ENCODE data around the gene LBP.

The LBP gene

DNA sequence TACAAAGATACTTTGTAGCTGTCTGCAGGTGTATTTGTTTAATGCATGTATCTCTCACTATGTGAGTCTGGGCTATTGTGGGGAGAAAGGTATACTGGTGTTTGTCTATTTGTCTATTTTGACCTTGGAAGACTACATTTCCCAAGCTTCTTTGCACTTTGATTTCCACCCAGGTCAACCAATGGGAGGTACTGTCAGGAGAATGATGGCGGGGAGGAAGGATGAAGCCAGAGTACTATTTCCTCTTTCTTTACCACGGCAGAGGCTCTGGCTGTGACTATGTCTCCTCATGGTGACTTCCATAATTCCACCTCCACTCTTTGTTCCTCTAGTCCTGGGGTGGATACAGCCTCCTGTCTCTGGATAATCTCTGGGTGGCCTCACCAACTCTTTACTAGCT lies 23.1 kb downstream of the LBP start:
- no peak overlapping the region for H3K4me2 ChIP-seq (ENCODE audit: low read depth, low read length, poor library complexity, severe bottlenecking)

DNA sequence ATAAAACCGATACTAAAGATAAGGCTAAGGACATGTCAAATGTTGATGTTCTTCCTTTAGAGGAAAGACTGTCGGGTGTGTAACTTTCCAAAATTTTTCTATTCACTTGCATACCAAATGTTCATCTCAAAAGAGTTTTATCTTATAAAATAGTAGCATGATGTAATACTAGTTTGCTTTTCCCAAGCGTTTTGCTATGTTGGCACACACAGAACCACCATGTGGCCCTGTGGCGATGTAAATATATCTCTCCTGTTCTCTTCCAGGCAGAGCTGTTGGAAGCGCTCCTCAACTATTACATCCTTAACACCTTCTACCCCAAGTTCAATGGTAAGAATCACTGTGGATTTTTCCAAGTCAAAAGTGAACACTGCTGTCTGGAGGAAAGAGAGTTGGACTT lies 26.5 kb downstream of the LBP start:
- no peak overlapping the region for H3K27ac ChIP-seq (ENCODE audit: low read depth, low read length)
- H3F3A ChIP-seq (ENCODE audit: insufficient read depth) = no peaks in the 10 kb centered on the region
- H3K27me3 ChIP-seq (ENCODE audit: low read length) = no peaks in the 10 kb centered on the region
- no peaks in the 10 kb centered on the region for H3K9me2 ChIP-seq (replicated peaks; ENCODE audit: insufficient read depth, low read length)
- H3K4me3 ChIP-seq (ENCODE audit: insufficient read depth, low read length, poor library complexity, severe bottlenecking) = no peak overlapping the region
- no peaks in the 10 kb centered on the region for H3K36me3 ChIP-seq (ENCODE audit: low read length)
- no peaks in the 10 kb centered on the region for H3K79me2 ChIP-seq (ENCODE audit: insufficient read depth, low read length)
- no peak overlapping the region for H3K9ac ChIP-seq (ENCODE audit: low read length)
- no peaks in the 10 kb centered on the region for H3K9me3 ChIP-seq (ENCODE audit: insufficient read depth, low read length)
- H3K4me2 ChIP-seq (ENCODE audit: low read depth, low read length, poor library complexity, severe bottlenecking) = no peak overlapping the region
- H2AFZ ChIP-seq (ENCODE audit: low read depth, low read length, severe bottlenecking) = no peak overlapping the region
- no peaks in the 10 kb centered on the region for H4K20me1 ChIP-seq (ENCODE audit: low read depth, low read length)
- no peak for TF ChIP-seq EZH2phosphoT487 (conservative IDR thresholded peaks at IDR 0.05; ENCODE audit: low read length)
- TF ChIP-seq, protein P1, sequence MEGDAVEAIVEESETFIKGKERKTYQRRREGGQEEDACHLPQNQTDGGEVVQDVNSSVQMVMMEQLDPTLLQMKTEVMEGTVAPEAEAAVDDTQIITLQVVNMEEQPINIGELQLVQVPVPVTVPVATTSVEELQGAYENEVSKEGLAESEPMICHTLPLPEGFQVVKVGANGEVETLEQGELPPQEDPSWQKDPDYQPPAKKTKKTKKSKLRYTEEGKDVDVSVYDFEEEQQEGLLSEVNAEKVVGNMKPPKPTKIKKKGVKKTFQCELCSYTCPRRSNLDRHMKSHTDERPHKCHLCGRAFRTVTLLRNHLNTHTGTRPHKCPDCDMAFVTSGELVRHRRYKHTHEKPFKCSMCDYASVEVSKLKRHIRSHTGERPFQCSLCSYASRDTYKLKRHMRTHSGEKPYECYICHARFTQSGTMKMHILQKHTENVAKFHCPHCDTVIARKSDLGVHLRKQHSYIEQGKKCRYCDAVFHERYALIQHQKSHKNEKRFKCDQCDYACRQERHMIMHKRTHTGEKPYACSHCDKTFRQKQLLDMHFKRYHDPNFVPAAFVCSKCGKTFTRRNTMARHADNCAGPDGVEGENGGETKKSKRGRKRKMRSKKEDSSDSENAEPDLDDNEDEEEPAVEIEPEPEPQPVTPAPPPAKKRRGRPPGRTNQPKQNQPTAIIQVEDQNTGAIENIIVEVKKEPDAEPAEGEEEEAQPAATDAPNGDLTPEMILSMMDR (IDR thresholded peaks at IDR 0.05; ENCODE audit: insufficient read depth, low read length, poor library complexity, severe bottlenecking) = no peak

More for the DNA sequence above, 23.1 kb downstream of the LBP start:
- Histone ChIP-seq H3K36me3 (ENCODE audit: low read length) (no peaks in the 10 kb centered on the region), H3K79me2 (ENCODE audit: insufficient read depth, low read length) (no peaks in the 10 kb centered on the region), H3K27ac (ENCODE audit: low read depth, low read length) (no peak overlapping the region), H2AFZ (ENCODE audit: low read depth, low read length, severe bottlenecking) (peak overlapping the region; percentile 25), H3K9ac (ENCODE audit: low read length) (no peak overlapping the region), H3K27me3 (ENCODE audit: low read length) (no peaks in the 10 kb centered on the region), H3K9me3 (ENCODE audit: insufficient read depth, low read length) (no peaks in the 10 kb centered on the region), H3K4me3 (ENCODE audit: insufficient read depth, low read length, poor library complexity, severe bottlenecking) (no peak overlapping the region), H4K20me1 (ENCODE audit: low read depth, low read length) (no peaks in the 10 kb centered on the region), H3K9me2 (replicated peaks; ENCODE audit: insufficient read depth, low read length) (no peaks in the 10 kb centered on the region), H3F3A (ENCODE audit: insufficient read depth) (no peaks in the 10 kb centered on the region)
- TF ChIP-seq, protein P1 (IDR thresholded peaks at IDR 0.05; ENCODE audit: insufficient read depth, low read length, poor library complexity, severe bottlenecking) = no peak
- TF ChIP-seq EZH2phosphoT487 (conservative IDR thresholded peaks at IDR 0.05; ENCODE audit: low read length) = no peak

DNA sequence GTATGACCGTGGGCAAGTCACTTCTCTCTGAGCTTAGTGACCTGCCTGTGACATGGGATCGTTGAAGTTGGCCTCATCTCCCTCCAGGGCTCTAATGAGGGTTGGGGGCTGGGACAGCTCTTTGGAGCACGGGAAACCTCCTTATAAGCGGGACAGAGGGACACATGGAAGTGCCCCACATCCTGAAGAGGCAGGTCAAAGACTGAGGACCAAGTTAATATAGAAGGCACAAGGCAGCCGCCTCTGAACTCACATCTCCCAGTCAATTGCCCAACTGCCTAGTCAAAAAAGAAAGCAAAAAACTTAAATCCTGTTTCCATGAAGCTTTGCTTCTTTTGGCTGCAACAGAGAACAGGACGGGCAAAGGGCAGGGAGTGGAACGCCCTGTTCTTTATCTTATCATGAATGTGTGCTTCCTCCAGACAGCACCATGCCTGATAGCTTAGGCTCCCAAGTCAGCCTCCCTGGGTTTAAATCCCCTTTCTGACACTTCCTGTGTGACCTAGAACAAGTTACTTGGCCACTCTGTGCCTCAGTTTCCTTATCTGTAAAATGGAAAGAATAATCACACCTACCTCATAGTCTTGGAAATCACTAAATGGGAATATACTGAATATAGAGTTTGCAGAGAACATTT lies 27.1 kb downstream of the LBP start:
- no peak overlapping the region for H3K4me2 ChIP-seq (ENCODE audit: low read depth, low read length, poor library complexity, severe bottlenecking)

More for the DNA sequence above, 27.1 kb downstream of the LBP start:
- H3K27ac ChIP-seq (ENCODE audit: low read depth, low read length) = no peak overlapping the region
- no peaks in the 10 kb centered on the region for H3K79me2 ChIP-seq (ENCODE audit: insufficient read depth, low read length)
- no peak overlapping the region for H3K9ac ChIP-seq (ENCODE audit: low read length)
- no peak overlapping the region for H3K4me3 ChIP-seq (ENCODE audit: insufficient read depth, low read length, poor library complexity, severe bottlenecking)
- H2AFZ ChIP-seq (ENCODE audit: low read depth, low read length, severe bottlenecking) = no peak overlapping the region
- H3K9me2 ChIP-seq (replicated peaks; ENCODE audit: insufficient read depth, low read length) = no peaks in the 10 kb centered on the region
- no peaks in the 10 kb centered on the region for H3F3A ChIP-seq (ENCODE audit: insufficient read depth)
- no peaks in the 10 kb centered on the region for H4K20me1 ChIP-seq (ENCODE audit: low read depth, low read length)
- TF ChIP-seq, protein P1 (IDR thresholded peaks at IDR 0.05; ENCODE audit: insufficient read depth, low read length, poor library complexity, severe bottlenecking) = no peak
- no peak for TF ChIP-seq EZH2phosphoT487 (conservative IDR thresholded peaks at IDR 0.05; ENCODE audit: low read length)
- H3K9me3 ChIP-seq (ENCODE audit: insufficient read depth, low read length) = no peaks in the 10 kb centered on the region
- no peaks in the 10 kb centered on the region for H3K36me3 ChIP-seq (ENCODE audit: low read length)
- H3K27me3 ChIP-seq (ENCODE audit: low read length) = no peaks in the 10 kb centered on the region
